ENCODE measurements around the gene EEF1AKMT3. TPM values are rescaled to one million over a fixed set of nuclear protein-coding genes. Genes with fewer than 3 reads are reported as not detected.
"Not testable (repeated sequence)": the region's sequence is repeated elsewhere in the genome, so short reads cannot be mapped to it uniquely, and the experiment has no call there.

EEF1AKMT3 gene
- total RNA-seq, 1 donor from 2014 or later, result 9.8 TPM

DNA sequence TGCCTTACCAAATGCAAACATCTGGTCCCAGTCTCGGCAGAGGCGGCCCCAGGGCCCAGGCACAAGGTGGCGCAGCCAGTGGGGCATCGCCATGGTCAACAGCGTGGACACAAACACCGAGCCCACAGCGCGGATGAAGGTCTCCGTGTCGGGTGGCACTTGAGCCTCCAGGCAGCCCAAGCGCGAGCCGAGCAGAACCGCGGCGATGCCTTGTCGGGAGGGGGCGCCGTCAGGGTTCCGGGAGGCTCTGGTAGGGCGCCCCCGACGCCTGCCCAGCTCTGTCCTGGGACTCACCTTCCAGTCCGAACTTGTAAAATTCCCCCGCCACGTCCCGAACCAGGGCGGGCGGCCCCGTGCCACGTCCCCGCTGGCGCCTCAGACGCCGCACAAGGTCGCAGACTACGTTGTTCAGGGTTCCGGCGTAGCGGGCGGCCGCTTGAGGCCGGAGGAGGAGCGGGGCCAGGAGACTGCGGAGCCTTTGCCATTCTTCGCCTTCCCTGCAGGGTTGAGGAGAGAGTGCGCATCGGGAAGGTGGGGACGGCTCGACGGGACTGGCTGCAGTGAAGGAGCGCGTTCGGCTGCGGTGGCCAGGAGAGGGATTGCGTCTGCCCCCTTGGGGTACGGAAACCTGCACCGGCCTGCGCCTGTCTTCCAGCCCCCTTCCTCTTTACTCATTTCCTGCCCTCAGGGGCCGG is 7.3 kb upstream of the EEF1AKMT3 start:
- no peak for DNase-seq (ENCODE audit: low spot score)

DNA sequence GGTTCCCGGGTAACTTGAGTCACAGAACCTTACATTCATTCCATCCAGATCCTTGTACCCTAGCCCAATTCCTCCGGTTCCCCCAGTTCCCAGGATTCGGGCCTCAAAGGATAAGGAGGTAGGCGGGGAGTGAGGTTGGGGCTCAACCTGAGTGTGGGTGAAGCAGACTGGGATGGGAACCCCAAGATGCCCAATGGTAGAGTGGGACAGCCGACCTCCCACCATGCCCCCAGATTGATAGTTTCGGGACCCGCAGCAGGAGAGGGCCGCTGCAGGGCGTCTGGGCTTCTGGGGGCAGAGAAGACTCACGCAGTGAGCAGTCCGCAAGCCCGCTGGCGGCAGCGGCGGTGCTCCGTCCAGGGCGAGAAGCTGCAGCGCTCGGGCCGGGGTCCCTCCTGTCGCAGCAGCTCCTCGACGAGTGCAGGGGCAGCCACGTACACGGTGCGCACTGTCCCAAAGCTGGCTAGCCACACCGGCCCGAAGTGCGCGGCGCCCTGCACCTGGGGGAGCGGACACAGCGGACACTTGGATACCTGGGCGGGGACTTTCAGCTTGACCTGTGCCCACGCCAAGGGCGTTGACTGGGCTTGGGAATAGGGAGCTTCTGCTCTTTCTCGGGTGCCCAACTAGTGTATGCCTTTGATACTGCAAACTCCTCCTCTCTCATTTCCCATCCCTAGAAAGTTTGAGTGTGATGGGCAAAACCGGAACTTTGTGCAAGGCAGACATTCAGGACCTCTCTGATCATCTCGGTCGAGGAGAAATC is 6.5 kb upstream of the EEF1AKMT3 start:
- DNase-seq (ENCODE audit: low spot score), result no peak

GRCh38 chr12:57766464-57767304 is 5.7 kb upstream of the EEF1AKMT3 start, which contains the start of gene CYP27B1:
Gene CYP27B1, minus strand, starts transcription at chr12:57767078. Its CDS starts 37 bp downstream, at chr12:57767041.
- no peak for DNase-seq (ENCODE audit: low spot score)

DNA sequence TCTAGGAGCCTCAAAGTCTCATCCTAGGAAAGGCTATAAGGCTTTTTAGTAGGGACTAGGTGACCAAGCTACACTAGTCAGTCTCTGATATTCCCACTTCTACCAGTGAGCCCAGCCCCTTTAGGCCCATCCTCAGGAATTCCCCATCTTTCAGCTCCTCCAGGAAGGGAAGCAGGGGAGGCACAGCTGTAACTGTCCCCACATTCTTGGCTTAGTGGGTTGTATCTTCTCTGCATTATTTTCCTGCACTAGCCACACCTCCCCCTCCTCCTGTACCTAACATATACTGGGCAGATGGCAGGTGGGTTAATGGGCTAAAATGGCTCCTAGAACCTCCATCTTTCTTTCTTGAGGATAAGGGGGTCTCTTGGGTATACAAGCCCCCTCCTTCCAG is 5.1 kb upstream of the EEF1AKMT3 start:
- DNase-seq (ENCODE audit: low spot score), result no peak

DNA sequence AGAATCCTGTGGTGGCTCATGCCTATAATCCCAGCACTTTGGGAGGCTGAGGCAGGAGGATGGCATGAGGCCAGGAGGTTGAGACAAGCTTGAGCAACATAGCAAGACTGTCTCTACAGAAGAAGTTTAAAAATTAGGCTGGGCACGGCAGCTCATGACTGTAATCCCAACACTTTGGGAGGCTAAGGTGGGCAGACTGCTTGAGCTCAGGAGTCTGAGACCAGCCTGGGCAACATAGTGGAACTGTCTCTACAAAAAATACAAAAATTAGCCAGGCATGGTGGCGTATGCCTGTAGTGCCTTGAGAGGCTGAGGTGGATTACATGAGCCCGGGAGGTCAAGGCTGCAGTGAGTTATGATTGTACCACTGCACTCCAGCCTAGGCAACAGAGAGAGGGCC is 4.5 kb upstream of the EEF1AKMT3 start:
- no peak for DNase-seq (ENCODE audit: low spot score)

- DNase-seq (ENCODE audit: low spot score), result no peak
These were observed 2.8 kb upstream of the EEF1AKMT3 start for GRCh38 chr12:57769594-57769993.

DNA sequence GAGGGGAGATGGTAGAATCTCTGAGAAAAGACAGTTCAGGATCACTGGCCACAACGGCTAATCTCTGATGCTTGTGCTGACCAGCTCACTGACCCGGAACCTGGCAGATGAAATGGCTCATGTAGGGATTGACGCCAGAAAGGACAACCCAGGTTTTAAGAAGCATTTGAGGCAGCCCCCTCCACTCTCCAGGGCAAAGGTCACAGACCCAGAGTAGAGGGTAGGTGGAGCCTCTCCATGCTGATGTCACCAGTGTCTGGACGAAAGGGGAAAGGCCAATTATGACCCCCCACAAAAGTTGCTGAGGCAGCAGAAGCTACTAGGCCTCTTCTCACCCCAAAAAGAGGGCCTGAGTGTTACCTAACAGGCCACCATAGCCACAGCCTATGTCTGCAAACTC is 1.7 kb upstream of the EEF1AKMT3 start:
- no peak for DNase-seq (ENCODE audit: low spot score)

- peak; percentile 93 for DNase-seq (ENCODE audit: low spot score)
These were observed 1.1 kb upstream of the EEF1AKMT3 start for GRCh38 chr12:57771236-57771872.

DNA sequence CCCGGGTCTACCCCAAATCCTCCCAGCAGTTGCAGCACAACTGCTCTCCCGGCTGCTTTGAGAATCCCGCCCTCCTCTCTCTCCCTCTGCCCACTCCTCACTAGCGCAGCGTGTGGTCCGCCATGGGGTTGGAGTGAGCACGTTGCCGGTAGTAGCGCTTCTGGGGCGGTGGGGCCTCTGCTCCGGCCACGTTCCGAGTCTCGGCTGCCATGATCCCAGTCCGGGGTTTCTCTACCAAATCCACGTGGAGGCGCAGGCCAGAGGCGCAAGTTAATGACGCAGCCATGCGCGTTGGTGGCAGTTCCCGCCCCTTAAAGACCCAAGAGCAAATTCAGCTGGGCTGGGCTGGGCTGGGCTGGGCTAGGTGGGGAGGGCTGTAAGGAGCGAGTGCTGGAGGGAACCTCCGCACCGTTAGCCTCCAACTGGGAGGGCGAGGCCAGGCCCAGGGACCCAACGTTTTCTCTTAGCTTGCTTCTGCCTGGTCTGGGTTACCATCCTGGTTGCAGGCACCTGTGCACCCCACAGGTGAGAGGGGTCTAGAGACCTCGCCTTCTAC is 463 bp upstream of the EEF1AKMT3 start, which contains the start of gene METTL1:
METTL1 (minus strand) TSS at position 233 of the 556 bp plus-strand sequence; CDS start at position 211, 22 bp downstream.
- peak; percentile 96 for DNase-seq (ENCODE audit: low spot score)

DNA sequence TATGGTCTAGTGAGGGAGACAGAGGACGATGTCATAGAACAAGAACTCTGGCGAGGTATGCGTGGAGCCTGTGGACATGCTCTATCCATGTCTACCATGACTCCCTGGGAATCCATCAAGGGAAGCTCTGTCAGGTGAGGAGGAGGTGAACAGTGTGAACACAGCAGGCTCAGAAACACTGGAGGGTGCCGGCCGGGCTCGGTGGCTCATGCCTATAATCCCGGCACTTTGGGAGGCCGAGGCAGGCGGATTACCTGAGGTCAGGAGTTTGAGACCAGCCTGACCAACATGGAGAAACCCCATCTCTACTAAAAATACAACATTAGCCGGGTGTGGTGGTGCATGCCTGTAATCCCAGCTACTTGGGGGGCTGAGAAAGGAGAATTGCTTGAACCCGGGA is 2.2 kb downstream of the EEF1AKMT3 start:
- DNase-seq (ENCODE audit: low spot score), result not testable (repeated sequence)

DNA sequence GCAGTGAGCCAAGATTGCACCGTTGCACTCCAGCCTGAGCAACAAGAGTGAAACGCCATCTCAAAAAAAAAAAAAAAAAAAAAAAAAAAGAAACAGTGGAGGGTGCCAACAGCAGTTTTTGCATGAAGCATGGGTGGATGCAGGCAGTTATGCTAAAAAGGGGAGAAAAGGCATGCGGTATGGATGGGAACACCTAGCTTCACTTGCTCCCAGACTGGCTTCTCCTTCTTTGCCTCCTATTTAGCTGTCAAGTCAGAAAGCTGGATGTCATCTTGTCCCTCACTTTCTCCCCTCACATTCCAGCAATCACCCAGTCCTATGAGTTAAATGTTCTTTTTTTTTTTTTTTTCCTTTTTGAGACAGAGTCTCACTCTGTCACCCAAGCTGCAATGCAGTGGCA is 2.6 kb downstream of the EEF1AKMT3 start:
- no peak for DNase-seq (ENCODE audit: low spot score)

- no peak for DNase-seq (ENCODE audit: low spot score)
These were observed 3.3 kb downstream of the EEF1AKMT3 start for GRCh38 chr12:57775563-57776246.

- no peak for DNase-seq (ENCODE audit: low spot score)
These were observed 3.8 kb downstream of the EEF1AKMT3 start for GRCh38 chr12:57776247-57776587.

DNA sequence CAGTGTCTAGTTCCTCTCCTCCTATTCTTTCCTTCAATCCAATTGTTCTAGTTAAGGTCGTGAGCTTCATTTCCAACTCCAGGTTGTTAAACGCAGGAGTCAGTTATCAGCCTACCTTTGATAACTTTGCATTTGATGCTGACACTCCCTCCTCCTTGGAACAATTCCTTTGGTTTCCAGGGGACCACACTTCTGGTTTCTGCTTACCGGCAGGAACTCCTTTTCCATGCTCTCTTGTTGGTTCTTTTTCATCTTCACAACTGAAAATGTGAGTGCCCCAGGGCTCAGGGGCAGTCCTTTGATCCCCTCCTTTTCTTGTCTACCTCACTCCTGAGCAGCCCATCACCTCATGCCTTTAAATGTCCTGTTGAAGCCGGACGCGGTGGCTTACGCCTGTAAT is 5.0 kb downstream of the EEF1AKMT3 start:
- no peak for DNase-seq (ENCODE audit: low spot score)

DNA sequence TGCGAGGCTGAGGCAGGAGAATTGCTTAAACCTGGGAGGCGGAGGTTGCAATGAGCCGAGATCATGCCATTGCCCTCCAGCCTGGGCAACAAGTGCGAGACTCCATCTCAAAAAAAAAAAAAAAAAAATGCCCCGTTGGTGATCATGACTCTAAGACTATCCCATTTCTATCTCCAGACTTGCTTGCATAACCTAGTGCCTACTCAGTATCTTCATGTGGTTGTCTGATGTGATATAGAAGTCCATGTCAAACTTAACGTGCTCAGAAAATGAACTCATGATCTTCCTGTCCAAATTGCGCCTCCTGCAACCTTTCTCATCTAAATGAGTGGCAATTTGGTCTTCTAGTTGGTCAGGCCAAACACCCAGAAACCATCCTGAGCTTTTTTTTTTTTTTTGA is 5.5 kb downstream of the EEF1AKMT3 start:
- no peak for DNase-seq (ENCODE audit: low spot score)

GRCh38 chr12:57779736-57780135 is 7.3 kb downstream of the EEF1AKMT3 start:
- DNase-seq (ENCODE audit: low spot score), result no peak

- no peak for DNase-seq (ENCODE audit: low spot score)
These were observed 8.0 kb downstream of the EEF1AKMT3 start for GRCh38 chr12:57780284-57780897.

GRCh38 chr12:57781244-57781643 is 8.8 kb downstream of the EEF1AKMT3 start:
- no peak for DNase-seq (ENCODE audit: low spot score)

- no peak for DNase-seq (ENCODE audit: low spot score)
These were observed 9.4 kb downstream of the EEF1AKMT3 start for GRCh38 chr12:57781801-57782200.

DNA sequence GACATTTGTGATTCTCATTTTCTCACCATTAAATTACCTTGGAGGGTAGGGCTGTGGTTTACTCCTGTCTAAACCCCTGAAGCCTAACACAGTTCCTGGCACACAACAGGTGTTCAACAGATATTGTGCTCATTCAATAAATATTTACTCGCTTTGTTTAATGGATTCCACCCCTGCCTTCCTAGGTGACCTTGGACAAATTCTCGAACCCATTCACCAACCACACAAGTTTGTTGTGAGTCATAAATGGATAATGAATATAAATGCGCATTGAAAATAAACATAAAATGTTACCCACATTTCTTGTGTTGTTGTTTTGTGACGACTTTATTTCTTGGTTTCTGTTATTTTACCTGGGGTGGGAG is 9.8 kb downstream of the EEF1AKMT3 start:
- no peak for DNase-seq (ENCODE audit: low spot score)
